ENCODE results near the gene TMEM45A.
"Not testable (repeated sequence)": the region's sequence is repeated elsewhere in the genome, so short reads cannot be mapped to it uniquely, and the experiment has no call there.

TMEM45A gene

GRCh38 chr3:100536093-100536492 lies 43.7 kb downstream of the TMEM45A start:
- TF ChIP-seq CTCF (conservative IDR thresholded peaks at IDR 0.05) = no peak
- H3K27ac ChIP-seq = no peak overlapping the region

- no peak overlapping the region for H3K27ac ChIP-seq
- no peak for TF ChIP-seq CTCF (conservative IDR thresholded peaks at IDR 0.05)
These were observed 45.4 kb downstream of the TMEM45A start for GRCh38 chr3:100537646-100538338.

- no peak for TF ChIP-seq CTCF (conservative IDR thresholded peaks at IDR 0.05)
- H3K27ac ChIP-seq = no peak overlapping the region
These were observed 45.9 kb downstream of the TMEM45A start for GRCh38 chr3:100538339-100538706.

- H3K27ac ChIP-seq = no peak overlapping the region
- no peak for TF ChIP-seq CTCF (conservative IDR thresholded peaks at IDR 0.05)
These were observed 48.4 kb downstream of the TMEM45A start for GRCh38 chr3:100540791-100541334.

- not testable (repeated sequence) for H3K27ac ChIP-seq
These were observed 49.0 kb downstream of the TMEM45A start for GRCh38 chr3:100541428-100541827.

- TF ChIP-seq CTCF (conservative IDR thresholded peaks at IDR 0.05) = no peak
- H3K27ac ChIP-seq = no peak overlapping the region
These were observed 53.0 kb downstream of the TMEM45A start for GRCh38 chr3:100545371-100545770.

- no peak for TF ChIP-seq CTCF (conservative IDR thresholded peaks at IDR 0.05)
- H3K27ac ChIP-seq = no peak overlapping the region
These were observed 53.8 kb downstream of the TMEM45A start for GRCh38 chr3:100546020-100546744.

GRCh38 chr3:100548053-100548452 lies 55.6 kb downstream of the TMEM45A start:
- H3K27ac ChIP-seq = no peak overlapping the region
- no peak for TF ChIP-seq CTCF (conservative IDR thresholded peaks at IDR 0.05)

All from VCaP (cell line).